ENCODE measurements around the gene TNFRSF25. TPM values are rescaled to one million over a fixed set of nuclear protein-coding genes. Genes with fewer than 3 reads are reported as not detected.

Gene TNFRSF25
- total RNA-seq, 2 donors from 2014 or later: 33.1 to 87.1 TPM

DNA sequence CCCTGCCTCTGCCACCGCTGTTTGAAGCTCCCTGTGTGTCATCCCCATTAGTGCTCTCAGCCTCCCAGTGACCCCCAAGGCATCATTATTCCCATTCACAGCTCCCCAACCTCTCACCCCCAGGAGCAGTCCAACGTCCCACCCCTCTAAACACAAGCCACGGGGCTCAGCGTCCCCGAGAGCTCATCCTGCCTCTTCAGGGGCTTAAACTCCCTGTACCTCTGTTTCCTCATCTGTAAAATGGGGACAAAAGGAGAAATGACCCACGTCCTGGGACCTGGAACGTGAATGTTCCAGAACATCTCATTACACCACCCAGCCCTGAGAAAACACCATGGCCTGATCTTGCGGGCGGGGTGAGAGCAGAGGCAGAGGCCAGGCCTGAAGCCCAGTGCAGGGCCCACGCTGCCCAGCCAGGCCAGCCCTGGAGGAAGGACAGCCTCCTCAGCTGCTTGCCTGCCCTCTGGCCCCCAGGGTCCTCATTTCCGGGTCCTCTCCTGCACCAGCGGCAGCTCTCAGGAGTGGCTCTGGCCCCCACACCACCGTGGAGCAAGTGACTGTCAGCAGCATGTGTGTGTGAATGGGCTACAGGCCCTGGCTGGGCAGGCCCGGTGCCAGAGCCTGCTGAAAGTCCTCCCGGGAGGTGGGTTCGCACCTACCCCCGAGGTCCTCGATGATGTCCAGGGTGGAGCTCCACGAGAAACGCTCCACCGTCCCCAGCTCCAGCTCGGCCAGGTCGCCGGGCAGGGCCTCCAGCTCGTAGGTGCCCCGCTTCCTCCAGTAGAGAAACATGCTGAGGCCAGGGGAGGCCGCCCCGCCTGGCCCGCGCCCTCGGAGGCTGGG is 39.6 kb upstream of the TNFRSF25 start:
- Histone ChIP-seq H3K36me3 (no peaks in the 10 kb centered on the region), H3K4me1 (no peaks in the 10 kb centered on the region), H3K4me3 (no peak overlapping the region), H3K27me3 (no peaks in the 10 kb centered on the region), H3K9me3 (no peaks in the 10 kb centered on the region), H3K9ac (ENCODE audit: low read depth in 2 of 2, low read length in 2 of 2) (no peak overlapping the region), H3K27ac (no peak overlapping the region)
- TF ChIP-seq CTCF (IDR thresholded peaks at IDR 0.05): no peak
- intact Hi-C loops (cut with DNase I): no loop called here
- no peak for DNase-seq

DNA sequence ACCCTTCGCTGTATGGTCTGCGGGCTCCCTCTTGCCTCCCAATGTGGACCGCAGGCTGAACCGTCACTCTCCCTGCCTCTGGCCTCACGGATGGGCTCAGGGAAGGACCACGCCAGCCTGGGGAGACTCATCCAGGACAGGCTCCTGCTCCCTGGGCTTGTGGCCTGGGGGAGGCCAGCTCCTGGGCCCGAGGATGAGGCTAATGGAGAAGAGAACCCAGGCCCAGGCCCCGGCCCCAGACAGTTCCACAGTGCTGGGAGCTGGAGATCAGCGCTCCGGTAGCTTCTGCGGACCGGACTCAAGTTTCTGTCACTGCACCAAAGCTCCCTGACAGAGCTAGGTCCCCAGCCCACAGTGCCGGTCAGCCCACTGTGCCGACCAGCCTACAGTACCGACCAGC is 38.9 kb upstream of the TNFRSF25 start:
- no peak for TF ChIP-seq CTCF (IDR thresholded peaks at IDR 0.05)
- Histone ChIP-seq H3K36me3 (no peaks in the 10 kb centered on the region), H3K27me3 (no peaks in the 10 kb centered on the region), H3K4me1 (no peaks in the 10 kb centered on the region), H3K9ac (ENCODE audit: low read depth in 2 of 2, low read length in 2 of 2) (no peak overlapping the region), H3K9me3 (no peaks in the 10 kb centered on the region), H3K4me3 (no peak overlapping the region), H3K27ac (no peak overlapping the region)
- DNase-seq: no peak
- intact Hi-C loops (cut with DNase I): no loop called here

- Histone ChIP-seq H3K9ac (ENCODE audit: low read depth in 2 of 2, low read length in 2 of 2) (no peak overlapping the region), H3K27ac (no peak overlapping the region), H3K4me1 (no peaks in the 10 kb centered on the region), H3K9me3 (no peaks in the 10 kb centered on the region), H3K27me3 (no peaks in the 10 kb centered on the region), H3K4me3 (no peak overlapping the region), H3K36me3 (no peaks in the 10 kb centered on the region)
- no peak for TF ChIP-seq CTCF (IDR thresholded peaks at IDR 0.05)
- intact Hi-C loops (cut with DNase I): no loop called here
- DNase-seq: no peak
Measured at GRCh38 chr1:6503884-6504602, 38.1 kb upstream of the TNFRSF25 start.

DNA sequence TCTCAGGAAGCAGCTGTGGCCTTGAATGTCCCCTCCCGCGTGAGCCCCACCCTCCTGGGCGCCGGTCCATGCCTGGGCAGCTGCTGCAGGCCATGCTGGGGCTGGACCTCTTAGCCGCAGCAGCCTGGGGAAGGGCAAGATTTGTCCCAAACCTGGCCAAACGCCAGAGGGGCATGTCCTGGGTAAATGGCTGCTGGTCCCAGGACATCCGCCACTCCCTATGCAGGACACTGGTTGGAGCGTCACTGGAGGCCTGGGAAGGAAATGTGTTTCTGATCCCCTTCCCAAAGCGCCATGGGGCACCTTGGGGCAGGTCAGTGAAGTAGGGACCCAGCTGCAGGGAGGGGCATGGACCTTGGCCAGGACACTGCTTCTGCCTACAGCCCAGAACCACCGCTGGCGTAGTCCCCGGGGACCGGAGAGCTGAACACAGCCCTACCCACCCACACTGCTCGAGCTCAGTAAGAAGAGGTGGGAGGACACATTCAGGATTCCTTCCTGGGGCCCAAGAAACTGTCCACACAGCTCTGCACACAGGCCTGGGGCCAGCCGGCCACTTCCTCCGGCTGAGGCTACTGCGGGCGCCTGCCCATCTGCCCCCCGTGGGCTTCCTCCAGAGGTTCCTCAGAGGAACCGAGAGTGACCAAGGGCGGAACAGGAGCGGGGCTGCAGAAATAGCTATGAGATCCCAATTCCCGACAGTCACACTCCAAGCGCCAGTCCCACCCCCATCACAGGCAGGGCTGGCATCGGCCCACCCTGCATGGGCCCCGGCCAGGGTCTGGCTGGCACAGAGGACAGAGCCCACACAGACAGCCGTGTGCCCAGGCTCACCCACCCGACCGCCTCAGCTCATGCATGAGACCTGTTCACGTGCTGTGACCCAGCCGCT is 36.3 kb upstream of the TNFRSF25 start:
- H3K4me1 ChIP-seq: no peaks in the 10 kb centered on the region
- intact Hi-C loops (cut with DNase I): no loop called here
- DNase-seq: no peak
- no peaks in the 10 kb centered on the region for H3K36me3 ChIP-seq
- no peak overlapping the region for H3K4me3 ChIP-seq
- no peak overlapping the region for H3K27ac ChIP-seq
- H3K9ac ChIP-seq (ENCODE audit: low read depth in 2 of 2, low read length in 2 of 2): no peak overlapping the region
- H3K9me3 ChIP-seq: no peaks in the 10 kb centered on the region
- H3K27me3 ChIP-seq: peaks cover 7% of the 10 kb centered on the region
- no peak for TF ChIP-seq CTCF (IDR thresholded peaks at IDR 0.05)

DNA sequence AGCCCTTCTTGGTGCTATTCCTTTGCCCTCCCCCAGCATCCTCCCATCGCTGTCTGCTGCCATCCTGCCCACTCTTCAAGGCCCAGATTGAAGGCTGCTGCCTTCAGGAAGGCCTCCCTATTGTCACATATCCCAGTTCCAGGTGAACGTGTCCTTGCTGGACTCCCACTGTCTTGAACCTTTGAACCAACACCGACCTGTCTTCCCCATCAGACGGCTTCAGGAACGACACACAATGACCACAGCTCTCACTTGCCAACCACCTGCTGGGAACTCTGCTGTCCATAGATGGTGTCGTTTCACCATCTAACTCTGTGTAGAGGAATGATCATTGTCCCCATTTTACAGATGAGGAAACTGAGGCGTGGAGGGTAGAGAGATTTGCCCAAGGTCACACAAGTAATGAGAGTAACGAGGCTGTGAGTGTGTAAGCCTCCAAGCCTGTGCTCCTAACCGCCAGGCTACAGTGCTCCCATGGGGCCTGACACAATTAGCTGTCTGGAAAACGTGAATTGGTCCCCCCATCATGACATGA is 35.4 kb upstream of the TNFRSF25 start:
- Histone ChIP-seq H3K36me3 (no peaks in the 10 kb centered on the region), H3K9ac (ENCODE audit: low read depth in 2 of 2, low read length in 2 of 2) (no peak overlapping the region), H3K4me3 (no peak overlapping the region), H3K4me1 (no peaks in the 10 kb centered on the region), H3K27ac (no peak overlapping the region), H3K9me3 (no peaks in the 10 kb centered on the region), H3K27me3 (peaks cover 12% of the 10 kb centered on the region)
- intact Hi-C loops (cut with DNase I): no loop called here
- no peak for DNase-seq
- no peak for TF ChIP-seq CTCF (IDR thresholded peaks at IDR 0.05)
